Skeletal muscle tissue (tissue), 4 donors: Measurements from ENCODE around the gene TMEM207. TPM values are rescaled to one million over a fixed set of nuclear protein-coding genes. Genes with fewer than 3 reads are reported as not detected.

Experiments
- H3K27ac ChIP-seq: one replicate; pipeline ENCODE4 v1.7.0; 2013; ENCODE audit warnings: mild to moderate bottlenecking, low read depth, low read length, inconsistent platforms
- H3K27me3 ChIP-seq, 3 donors: one replicate each; pipeline ENCODE4 v1.7.0; 2013; ENCODE audit warnings: low read length in 3 of 3; ENCODE audit not compliant: control insufficient read depth in 3 of 3, insufficient read depth in 3 of 3
- H3K36me3 ChIP-seq, 3 donors: one replicate each; pipeline ENCODE4 v1.7.0; 2013; ENCODE audit warnings: low read length in 3 of 3; ENCODE audit not compliant: control insufficient read depth in 3 of 3, insufficient read depth in 3 of 3
- H3K4me1 ChIP-seq, 3 donors: one replicate each; pipeline ENCODE4 v1.7.0; 2013; ENCODE audit warnings: low read length in 3 of 3, mild to moderate bottlenecking in 3 of 3; ENCODE audit not compliant: control insufficient read depth in 3 of 3, insufficient read depth in 3 of 3
- H3K4me3 ChIP-seq, 3 donors: one replicate each; pipeline ENCODE4 v1.7.0; 2013; ENCODE audit warnings: low read length in 3 of 3
- H3K9ac ChIP-seq, 3 donors: one replicate each; pipeline ENCODE4 v1.7.0; 2013; ENCODE audit warnings: low read length in 3 of 3, mild to moderate bottlenecking in 3 of 3, moderate library complexity in 2 of 3, low read depth in 1 of 3
- H3K9me3 ChIP-seq, 3 donors: one replicate each; pipeline ENCODE4 v1.7.0; 2013; ENCODE audit warnings: low read length in 3 of 3; ENCODE audit not compliant: control insufficient read depth in 3 of 3
- total RNA-seq: library from RNA; depleted of rRNA; stranded (reverse); fragments of >200 nt; gene quantifications from one replicate; pipeline ENCODE4 v1.2.3, GENCODE V29; 2014
- donor health status: Osteomylitis.

Gene TMEM207
- total RNA-seq, 1 donor from 2014 or later: not detected

GRCh38 chr3:190448256-190448655, 1.4 kb downstream of the TMEM207 start:
- no peaks in the 10 kb centered on the region for H3K27me3 ChIP-seq
- H3K27ac ChIP-seq: no peak overlapping the region
- H3K4me1 ChIP-seq: no peaks in the 10 kb centered on the region
- no peaks in the 10 kb centered on the region for H3K9me3 ChIP-seq
- H3K36me3 ChIP-seq: no peaks in the 10 kb centered on the region
- no peak overlapping the region for H3K9ac ChIP-seq
- H3K4me3 ChIP-seq: no peak overlapping the region

GRCh38 chr3:190446573-190447279, 3.0 kb downstream of the TMEM207 start:
- H3K27ac ChIP-seq: no peak overlapping the region
- H3K4me1 ChIP-seq: no peaks in the 10 kb centered on the region
- H3K9me3 ChIP-seq: no peaks in the 10 kb centered on the region
- H3K4me3 ChIP-seq: no peak overlapping the region
- H3K36me3 ChIP-seq: no peaks in the 10 kb centered on the region
- H3K27me3 ChIP-seq: no peaks in the 10 kb centered on the region
- H3K9ac ChIP-seq: no peak overlapping the region

DNA sequence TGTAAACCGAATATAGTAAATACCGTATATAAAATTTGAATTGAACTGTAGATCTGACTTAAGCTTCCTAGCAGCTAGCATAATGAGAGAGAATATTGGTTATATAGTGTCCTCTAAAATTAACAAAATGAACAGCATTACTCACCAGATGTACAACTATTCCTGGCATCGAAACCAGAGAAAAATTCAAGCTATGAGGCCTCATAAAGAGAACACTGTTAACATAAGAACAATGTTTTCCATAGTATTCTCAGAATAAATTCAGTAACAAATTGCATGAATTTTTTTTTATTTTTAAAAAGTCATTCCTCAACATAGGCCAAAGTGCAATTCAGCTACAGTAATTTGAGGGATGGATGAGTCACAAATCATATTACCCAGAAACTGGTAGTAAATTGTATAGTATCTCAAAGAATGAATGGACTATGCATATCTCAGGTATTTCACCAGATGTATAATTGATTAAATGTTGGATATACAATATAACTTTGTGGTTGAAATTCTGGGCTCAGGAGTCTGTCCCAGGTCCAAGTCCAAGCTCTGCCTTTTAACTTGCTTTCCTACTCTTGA, 5.0 kb downstream of the TMEM207 start:
- H3K9ac ChIP-seq: no peak overlapping the region
- no peak overlapping the region for H3K27ac ChIP-seq
- H3K36me3 ChIP-seq: no peaks in the 10 kb centered on the region
- H3K4me3 ChIP-seq: no peak overlapping the region
- H3K27me3 ChIP-seq: no peaks in the 10 kb centered on the region
- H3K4me1 ChIP-seq: no peaks in the 10 kb centered on the region
- no peaks in the 10 kb centered on the region for H3K9me3 ChIP-seq

GRCh38 chr3:190444006-190444405, 5.7 kb downstream of the TMEM207 start:
- no peaks in the 10 kb centered on the region for H3K27me3 ChIP-seq

DNA sequence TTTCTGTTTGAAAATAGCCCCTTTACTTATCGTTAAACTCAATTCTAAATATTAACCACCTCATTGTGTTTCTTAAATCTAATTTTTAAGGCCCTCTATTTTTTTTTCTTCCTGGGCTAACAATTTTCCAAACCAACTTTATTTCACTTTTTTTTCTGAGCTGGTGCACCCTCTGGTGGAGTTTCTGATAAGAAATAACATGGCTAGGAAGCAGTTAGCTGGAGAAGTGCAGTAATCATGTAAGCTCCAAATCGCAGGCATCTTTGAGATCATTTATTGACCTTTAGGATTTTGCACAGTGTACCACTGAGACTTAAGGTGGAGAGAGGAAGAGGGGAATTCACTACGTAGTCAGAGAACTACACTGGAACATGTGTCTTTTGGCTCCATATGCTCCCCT, 6.4 kb downstream of the TMEM207 start:
- Histone ChIP-seq H3K36me3 (no peaks in the 10 kb centered on the region), H3K4me3 (no peak overlapping the region), H3K27me3 (no peaks in the 10 kb centered on the region), H3K9ac (no peak overlapping the region), H3K4me1 (no peaks in the 10 kb centered on the region), H3K27ac (no peak overlapping the region), H3K9me3 (no peaks in the 10 kb centered on the region)

More at GRCh38 chr3:190444006-190444405, 5.7 kb downstream of the TMEM207 start:
- Histone ChIP-seq H3K4me3 (no peak overlapping the region), H3K27ac (no peak overlapping the region), H3K4me1 (no peaks in the 10 kb centered on the region), H3K36me3 (no peaks in the 10 kb centered on the region), H3K9me3 (no peaks in the 10 kb centered on the region), H3K9ac (no peak overlapping the region)

- H3K9ac ChIP-seq: no peak overlapping the region
- H3K4me3 ChIP-seq: no peak overlapping the region
- no peaks in the 10 kb centered on the region for H3K9me3 ChIP-seq
- H3K36me3 ChIP-seq: no peaks in the 10 kb centered on the region
- no peaks in the 10 kb centered on the region for H3K4me1 ChIP-seq
- no peaks in the 10 kb centered on the region for H3K27me3 ChIP-seq
- no peak overlapping the region for H3K27ac ChIP-seq
Observed at GRCh38 chr3:190442240-190442639, 7.5 kb downstream of the TMEM207 start.

DNA sequence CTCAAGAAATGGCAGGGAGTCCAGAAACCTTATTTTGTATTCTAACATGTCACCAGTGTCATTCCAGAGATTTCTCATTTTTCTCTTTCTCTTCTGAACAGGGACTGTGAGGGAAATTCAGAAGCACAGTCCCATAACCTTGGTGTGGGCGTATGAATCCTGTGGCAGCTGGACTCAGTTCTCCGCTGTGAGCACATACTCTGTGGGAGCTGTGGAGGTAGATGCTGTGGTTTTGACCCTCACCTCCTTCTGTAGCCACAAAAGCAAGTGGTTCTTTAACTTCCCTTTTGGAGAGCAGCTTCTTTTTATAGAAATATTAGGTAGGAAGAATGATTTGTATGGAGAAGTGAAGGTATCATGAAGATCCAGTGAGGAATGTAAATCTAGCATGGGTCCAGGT, 13.4 kb downstream of the TMEM207 start:
- H3K27me3 ChIP-seq: no peaks in the 10 kb centered on the region
- no peaks in the 10 kb centered on the region for H3K4me1 ChIP-seq
- no peak overlapping the region for H3K9ac ChIP-seq
- no peaks in the 10 kb centered on the region for H3K36me3 ChIP-seq
- H3K27ac ChIP-seq: no peak overlapping the region
- H3K9me3 ChIP-seq: no peaks in the 10 kb centered on the region
- no peak overlapping the region for H3K4me3 ChIP-seq

GRCh38 chr3:190435618-190436017, 14.1 kb downstream of the TMEM207 start:
- Histone ChIP-seq H3K4me1 (no peaks in the 10 kb centered on the region), H3K27me3 (no peaks in the 10 kb centered on the region), H3K9me3 (no peaks in the 10 kb centered on the region), H3K27ac (no peak overlapping the region), H3K4me3 (no peak overlapping the region), H3K36me3 (no peaks in the 10 kb centered on the region), H3K9ac (no peak overlapping the region)

GRCh38 chr3:190433626-190434025, 16.1 kb downstream of the TMEM207 start:
- no peak overlapping the region for H3K9ac ChIP-seq
- no peaks in the 10 kb centered on the region for H3K4me1 ChIP-seq
- H3K4me3 ChIP-seq: no peak overlapping the region
- H3K36me3 ChIP-seq: no peaks in the 10 kb centered on the region
- no peaks in the 10 kb centered on the region for H3K9me3 ChIP-seq
- H3K27ac ChIP-seq: no peak overlapping the region
- no peaks in the 10 kb centered on the region for H3K27me3 ChIP-seq

- Histone ChIP-seq H3K4me1 (no peaks in the 10 kb centered on the region), H3K27me3 (no peaks in the 10 kb centered on the region), H3K27ac (no peak overlapping the region), H3K36me3 (no peaks in the 10 kb centered on the region), H3K4me3 (no peak overlapping the region), H3K9me3 (no peaks in the 10 kb centered on the region), H3K9ac (no peak overlapping the region)
Observed at GRCh38 chr3:190432216-190432615, 17.5 kb downstream of the TMEM207 start.
